H9 (cell line): ENCODE measurements around the gene VDR. TPM values are rescaled to one million over a fixed set of nuclear protein-coding genes. Genes with fewer than 3 reads are reported as not detected.

ENCODE experiments used
- DNase-seq: peaks from one replicate; pipeline ENCODE4 v3.0.0-alpha.2; 2017
- H2AFZ ChIP-seq: one replicate; pipeline ENCODE4 v1.6.1; 2013; ENCODE audit warnings: mild to moderate bottlenecking, low read length, control low read depth, moderate library complexity
- H2AK5ac ChIP-seq: 2 replicates; pipeline ENCODE4 v1.6.1; 2013; ENCODE audit warnings: low read length, control low read depth, mixed read lengths; ENCODE audit not compliant: insufficient read length
- H2BK120ac ChIP-seq: one replicate; pipeline ENCODE4 v1.6.1; 2013; ENCODE audit warnings: low read depth, mild to moderate bottlenecking, low read length, control low read depth, inconsistent platforms; ENCODE audit not compliant: poor library complexity, severe bottlenecking
- H2BK12ac ChIP-seq: 2 replicates; pipeline ENCODE4 v1.6.1; 2013; ENCODE audit warnings: low read length, control low read depth, mixed read lengths, low read depth; ENCODE audit not compliant: insufficient read length
- H2BK15ac ChIP-seq: 2 replicates; pipeline ENCODE4 v1.6.1; 2013; ENCODE audit warnings: low read depth, low read length, control low read depth
- H2BK20ac ChIP-seq: one replicate; pipeline ENCODE4 v1.6.1; 2013; ENCODE audit warnings: low read depth, mild to moderate bottlenecking, low read length, control low read depth, inconsistent platforms; ENCODE audit not compliant: poor library complexity, severe bottlenecking
- H2BK5ac ChIP-seq: 2 replicates; pipeline ENCODE4 v1.6.1; 2013; ENCODE audit warnings: low read length, control low read depth, mixed read lengths; ENCODE audit not compliant: insufficient read length
- H3K14ac ChIP-seq: 2 replicates; pipeline ENCODE4 v1.6.1; 2013; ENCODE audit warnings: low read length, control low read depth; ENCODE audit not compliant: insufficient read depth
- H3K18ac ChIP-seq: 2 replicates; pipeline ENCODE4 v1.6.1; 2013; ENCODE audit warnings: low read depth, mild to moderate bottlenecking, mixed read lengths, low read length, control low read depth; ENCODE audit not compliant: insufficient read length
- H3K23ac ChIP-seq: 2 replicates; pipeline ENCODE4 v1.6.1; 2013; ENCODE audit warnings: low read length, control low read depth, mixed read lengths, low read depth; ENCODE audit not compliant: insufficient read length
- H3K23me2 ChIP-seq: 2 replicates; pipeline ENCODE4 v1.6.1; 2013; ENCODE audit warnings: low read depth, mild to moderate bottlenecking, mixed read lengths, low read length, control low read depth; ENCODE audit not compliant: insufficient read length, poor library complexity, severe bottlenecking
- H3K27ac ChIP-seq: 2 replicates; pipeline ENCODE4 v1.5.1; 2013; ENCODE audit warnings: low read length, control low read depth, mixed read lengths, low read depth; ENCODE audit not compliant: insufficient read length
- H3K27me3 ChIP-seq: 2 replicates; pipeline ENCODE4 v1.6.1; 2013; ENCODE audit warnings: low read length, control low read depth, inconsistent platforms; ENCODE audit not compliant: insufficient read depth
- H3K4ac ChIP-seq: 2 replicates; pipeline ENCODE4 v1.6.1; 2013; ENCODE audit warnings: low read depth, mild to moderate bottlenecking, control low read depth, inconsistent platforms, low read length, moderate library complexity
- H3K4me1 ChIP-seq: 2 replicates; pipeline ENCODE4 v1.6.1; 2013; ENCODE audit warnings: low read length, control low read depth, inconsistent platforms; ENCODE audit not compliant: insufficient read depth
- H3K4me2 ChIP-seq: 2 replicates; pipeline ENCODE4 v1.6.1; 2013; ENCODE audit warnings: low read length, control low read depth, mixed read lengths; ENCODE audit not compliant: insufficient read length, insufficient read depth
- H3K56ac ChIP-seq: 2 replicates; pipeline ENCODE4 v1.6.1; 2013; ENCODE audit warnings: low read depth, mild to moderate bottlenecking, mixed read lengths, low read length, control low read depth; ENCODE audit not compliant: insufficient read length
- H3K79me1 ChIP-seq: 2 replicates; pipeline ENCODE4 v1.6.1; 2013; ENCODE audit warnings: low read depth, mild to moderate bottlenecking, moderate library complexity, low read length, control low read depth, inconsistent platforms; ENCODE audit not compliant: insufficient read depth, poor library complexity, severe bottlenecking
- H3K79me2 ChIP-seq: 2 replicates; pipeline ENCODE4 v1.6.1; 2013; ENCODE audit warnings: low read length, control low read depth, inconsistent platforms; ENCODE audit not compliant: insufficient read depth
- H3K9ac ChIP-seq: 2 replicates; pipeline ENCODE4 v1.6.1; 2013; ENCODE audit warnings: low read length, control low read depth, mixed read lengths; ENCODE audit not compliant: insufficient read length; ENCODE audit errors: extremely low read depth
- H3K9me3 ChIP-seq: one replicate; pipeline ENCODE4 v1.6.1; 2013; ENCODE audit warnings: low read depth, low read length, inconsistent platforms; ENCODE audit not compliant: control insufficient read depth
- H3T11ph ChIP-seq: one replicate; pipeline ENCODE4 v1.6.1; 2013; ENCODE audit warnings: mild to moderate bottlenecking, low read length, control low read depth, inconsistent platforms
- H4K20me1 ChIP-seq: one replicate; pipeline ENCODE4 v1.6.1; 2013; ENCODE audit not compliant: control insufficient read depth, insufficient read length, insufficient read depth
- H4K5ac ChIP-seq: 2 replicates; pipeline ENCODE4 v1.6.1; 2013; ENCODE audit warnings: low read depth, mild to moderate bottlenecking, mixed read lengths, low read length, control low read depth; ENCODE audit not compliant: insufficient read length
- H4K8ac ChIP-seq: replicated peaks from 2 replicates; pipeline ENCODE4 v1.6.1; 2013; ENCODE audit warnings: low read length, control low read depth, mixed read lengths, low read depth; ENCODE audit not compliant: insufficient read length
- H4K91ac ChIP-seq: 2 replicates; pipeline ENCODE4 v1.6.1; 2013; ENCODE audit warnings: low read depth, mild to moderate bottlenecking, moderate library complexity, mixed read lengths, low read length, control low read depth; ENCODE audit not compliant: insufficient read length
- H3K27ac Mint-ChIP-seq, 3 experiments: 2 replicates in 2 of 3; 3 replicates in 1 of 3; pipeline ENCODE4 v1.8.0; 2020 to 2021; ENCODE audit warnings: mixed read lengths in 3 of 3, mild to moderate bottlenecking in 1 of 3, moderate library complexity in 1 of 3
- H3K27me3 Mint-ChIP-seq: 2 replicates; pipeline ENCODE4 v1.8.0; 2021; ENCODE audit warnings: low read depth, mild to moderate bottlenecking, moderate library complexity, mixed read lengths
- H3K36me3 Mint-ChIP-seq, 3 experiments: 2 replicates in 2 of 3; 3 replicates in 1 of 3; pipeline ENCODE4 v1.8.0; 2020 to 2021; ENCODE audit warnings: low read depth in 3 of 3, mixed read lengths in 3 of 3; ENCODE audit not compliant: insufficient read depth in 1 of 3
- H3K4me1 Mint-ChIP-seq, 2 experiments: 2 replicates each; pipeline ENCODE4 v1.8.0; 2020; ENCODE audit warnings: mixed read lengths in 2 of 2
- H3K4me3 Mint-ChIP-seq, 2 experiments: 2 replicates in 1 of 2; 3 replicates in 1 of 2; pipeline ENCODE4 v1.8.0; 2020 to 2021; ENCODE audit warnings: mild to moderate bottlenecking in 2 of 2, mixed read lengths in 2 of 2, moderate library complexity in 1 of 2
- H3K9me3 Mint-ChIP-seq, 2 experiments: 2 replicates in 1 of 2; 3 replicates in 1 of 2; pipeline ENCODE4 v1.8.0; 2020; ENCODE audit warnings: mild to moderate bottlenecking in 2 of 2, mixed read lengths in 2 of 2, moderate library complexity in 1 of 2
- WGBS: extraction: QIAGEN DNeasy Blood & Tissue Kit; methylation state at CpG from one replicate; pipeline ENCODE4 v1.1.7; 2013; ENCODE audit warnings: missing lambda C conversion rate, low lambda C conversion rate, mixed read lengths; ENCODE audit not compliant: insufficient read length; ENCODE audit errors: extremely low coverage; 5-methylcytosine and 5-hydroxymethylcytosine counted together
- total RNA-seq: library from RNA; stranded (reverse); gene quantifications from 2 replicates; pipeline ENCODE4 v1.2.1, GENCODE V29; 2021
- TF ChIP-seq, protein P1 (sequence below): fragments of 200-600 bp; sonication (generic); conservative IDR thresholded peaks from 3 replicates; pipeline ENCODE4 v1.8.0; 2021; ENCODE audit warnings: antibody characterized with exemption, mild to moderate bottlenecking

Gene VDR
- total RNA-seq, 1 experiment from 2014 or later, result 0.61 TPM

DNA sequence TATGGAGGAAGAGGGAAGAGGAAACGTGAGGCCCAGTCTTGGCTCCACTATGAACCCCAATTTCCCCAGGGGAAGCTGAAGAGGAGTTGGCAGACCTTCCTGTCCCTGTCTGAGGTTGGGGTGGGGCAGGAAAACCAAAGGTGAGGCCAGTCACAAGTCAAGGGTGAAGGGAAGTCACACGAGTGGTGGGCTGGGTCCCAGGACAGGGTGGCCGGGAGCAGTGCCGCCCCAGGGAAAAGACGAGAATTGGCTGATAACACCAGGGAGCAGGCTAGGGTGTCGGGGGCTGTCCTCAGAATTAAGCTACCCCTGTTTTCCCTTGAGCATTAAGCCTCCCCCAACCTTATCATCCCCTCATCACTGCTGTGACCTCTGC is 3.1 kb downstream of the VDR start:
- Histone ChIP-seq H3K4me2 (no peak overlapping the region), H3K56ac (no peak overlapping the region), H2BK5ac (no peak overlapping the region), H3K9ac (no peak overlapping the region), H4K5ac (no peak overlapping the region), H3K23ac (no peak overlapping the region), H2BK15ac (no peak overlapping the region), H4K8ac (no peak overlapping the region), H3T11ph (no peak overlapping the region), H3K9me3 (no peaks in the 10 kb centered on the region), H4K91ac (no peak overlapping the region), H3K27ac (no peak overlapping the region), H3K79me1 (no peaks in the 10 kb centered on the region), H3K27me3 (peaks cover 23% of the 10 kb centered on the region; the same call in 1 of the 2 replicates), H2AFZ (no peak overlapping the region), H3K4me1 (no peaks in the 10 kb centered on the region), H3K18ac (no peak overlapping the region), H4K20me1 (no peaks in the 10 kb centered on the region), H3K79me2 (no peaks in the 10 kb centered on the region), H3K4ac (no peak overlapping the region), H2BK120ac (no peak overlapping the region), H3K23me2 (peaks cover 12% of the 10 kb centered on the region), H2AK5ac (no peak overlapping the region), H3K14ac (no peak overlapping the region), H2BK12ac (no peak overlapping the region), H2BK20ac (no peak overlapping the region)
- H3K4me3 Mint-ChIP-seq, result no peak overlapping the region
- WGBS, result no CpG with 5 or more reads among the region's 6 CpGs
- no peak for DNase-seq
- H3K27ac Mint-ChIP-seq, result no peak overlapping the region
- peaks cover 18 to 21% of the 10 kb centered on the region in 2 experiments for H3K4me1 Mint-ChIP-seq
- peaks cover 88% of the 10 kb centered on the region for H3K27me3 Mint-ChIP-seq
- H3K9me3 Mint-ChIP-seq, result no peaks in the 10 kb centered on the region
- TF ChIP-seq, protein P1, sequence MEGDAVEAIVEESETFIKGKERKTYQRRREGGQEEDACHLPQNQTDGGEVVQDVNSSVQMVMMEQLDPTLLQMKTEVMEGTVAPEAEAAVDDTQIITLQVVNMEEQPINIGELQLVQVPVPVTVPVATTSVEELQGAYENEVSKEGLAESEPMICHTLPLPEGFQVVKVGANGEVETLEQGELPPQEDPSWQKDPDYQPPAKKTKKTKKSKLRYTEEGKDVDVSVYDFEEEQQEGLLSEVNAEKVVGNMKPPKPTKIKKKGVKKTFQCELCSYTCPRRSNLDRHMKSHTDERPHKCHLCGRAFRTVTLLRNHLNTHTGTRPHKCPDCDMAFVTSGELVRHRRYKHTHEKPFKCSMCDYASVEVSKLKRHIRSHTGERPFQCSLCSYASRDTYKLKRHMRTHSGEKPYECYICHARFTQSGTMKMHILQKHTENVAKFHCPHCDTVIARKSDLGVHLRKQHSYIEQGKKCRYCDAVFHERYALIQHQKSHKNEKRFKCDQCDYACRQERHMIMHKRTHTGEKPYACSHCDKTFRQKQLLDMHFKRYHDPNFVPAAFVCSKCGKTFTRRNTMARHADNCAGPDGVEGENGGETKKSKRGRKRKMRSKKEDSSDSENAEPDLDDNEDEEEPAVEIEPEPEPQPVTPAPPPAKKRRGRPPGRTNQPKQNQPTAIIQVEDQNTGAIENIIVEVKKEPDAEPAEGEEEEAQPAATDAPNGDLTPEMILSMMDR, result no peak
- no peaks in the 10 kb centered on the region for H3K36me3 Mint-ChIP-seq
